Fibroblast of the aortic adventitia (primary cell): Measurements from ENCODE around the gene TEP1. TPM values are rescaled to one million over a fixed set of nuclear protein-coding genes. Genes with fewer than 3 reads are reported as not detected.

Source experiments
- DNase-seq: peaks from one replicate; pipeline ENCODE4 v3.0.0-alpha.2; 2010; ENCODE audit warnings: low read depth
- H3K4me3 ChIP-seq: 2 replicates; pipeline ENCODE4 v1.5.1; 2011; ENCODE audit warnings: low read depth, mild to moderate bottlenecking, control low read depth, low read length, moderate library complexity
- CTCF ChIP-seq: IDR thresholded peaks from 2 replicates; pipeline ENCODE4 v1.5.1; 2011; ENCODE audit warnings: mild to moderate bottlenecking, low read length, control low read depth, inconsistent platforms; ENCODE audit not compliant: insufficient read depth
- total RNA-seq: library from RNA; depleted of rRNA; stranded (reverse); fragments of >200 nt; gene quantifications from 2 replicates; pipeline ENCODE4 v1.2.3, GENCODE V29; 2012; ENCODE audit warnings: low replicate concordance

Gene TEP1
- total RNA-seq, 1 donor, result 17.8 TPM

- no peak for DNase-seq
- H3K4me3 ChIP-seq, result no peak overlapping the region
- TF ChIP-seq CTCF, result no peak
These were observed 30.8 kb downstream of the TEP1 start for GRCh38 chr14:20382526-20382925.

- no peak for DNase-seq
- no peak overlapping the region for H3K4me3 ChIP-seq
- TF ChIP-seq CTCF, result no peak
These were observed 32.0 kb downstream of the TEP1 start for GRCh38 chr14:20381341-20381740.

DNA sequence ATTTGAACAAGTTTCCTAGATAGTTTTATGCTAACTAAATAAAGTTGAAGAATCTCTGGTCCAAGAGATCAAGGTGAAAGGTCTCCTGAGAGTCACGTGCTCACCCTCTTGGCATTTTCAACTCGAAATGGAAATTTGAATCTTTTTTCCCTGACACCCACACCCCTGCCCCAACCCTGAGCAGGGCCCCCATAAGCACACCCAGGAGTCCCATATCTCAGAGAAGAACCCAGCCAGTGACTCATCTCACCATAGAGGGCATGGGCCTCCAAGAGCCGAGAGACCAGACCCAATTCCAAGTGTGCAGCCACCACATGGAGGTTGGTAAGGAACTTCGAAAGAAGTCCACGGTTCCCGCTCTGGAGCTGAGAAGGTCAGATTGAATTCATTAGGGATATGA lies 32.6 kb downstream of the TEP1 start:
- TF ChIP-seq CTCF, result no peak
- no peak for DNase-seq
- no peak overlapping the region for H3K4me3 ChIP-seq

DNA sequence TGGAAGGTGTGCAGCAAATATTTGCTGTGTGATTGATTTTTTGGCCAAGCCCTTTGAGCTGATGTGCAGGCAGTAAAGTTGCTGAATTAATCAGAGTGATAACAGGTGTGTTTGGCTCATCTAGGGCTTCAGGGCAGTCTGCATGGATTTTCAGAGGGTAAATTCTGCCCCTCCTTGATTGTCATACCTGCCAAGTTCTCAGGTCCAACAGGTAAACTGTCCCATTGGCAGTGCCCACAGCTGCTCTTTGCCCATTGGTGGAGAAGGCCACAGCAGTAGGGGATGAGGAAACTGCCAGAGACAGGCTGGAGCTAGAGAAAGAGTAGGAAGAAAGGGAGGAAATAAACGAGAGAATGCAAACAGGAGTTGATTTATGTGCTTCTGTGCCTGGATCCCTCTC lies 33.6 kb downstream of the TEP1 start:
- H3K4me3 ChIP-seq, result no peak overlapping the region
- DNase-seq, result no peak
- no peak for TF ChIP-seq CTCF

GRCh38 chr14:20377171-20377570 lies 36.1 kb downstream of the TEP1 start:
- no peak for DNase-seq
- TF ChIP-seq CTCF, result no peak
- H3K4me3 ChIP-seq, result no peak overlapping the region

DNA sequence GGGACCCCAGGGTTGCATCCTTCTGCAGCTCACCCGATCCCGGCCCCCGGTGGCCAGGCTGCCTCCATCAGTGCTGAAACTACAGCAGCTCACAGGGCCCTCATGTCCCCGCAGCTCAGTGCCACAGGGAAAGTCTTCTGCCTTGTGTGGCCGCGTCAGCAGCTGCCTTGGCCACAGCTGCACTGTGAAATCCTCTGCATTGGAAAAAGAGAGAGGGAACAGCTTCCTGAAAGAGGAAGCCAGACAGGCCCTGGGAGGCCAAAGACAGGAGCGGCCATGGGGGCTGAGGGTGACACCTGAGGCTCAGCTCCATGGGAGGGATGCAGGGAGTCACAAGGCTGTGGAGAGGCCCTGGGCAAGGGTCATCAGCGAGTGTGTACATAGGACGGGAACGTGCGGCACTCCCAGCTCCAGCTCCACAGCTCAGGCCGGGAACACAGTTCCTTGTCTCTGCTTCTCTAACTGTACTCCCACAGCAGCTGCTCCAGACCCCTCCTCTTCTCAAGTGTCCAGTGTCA lies 37.2 kb downstream of the TEP1 start:
- no peak for DNase-seq
- TF ChIP-seq CTCF, result no peak
- H3K4me3 ChIP-seq, result no peak overlapping the region

- no peak for DNase-seq
- TF ChIP-seq CTCF, result no peak
- H3K4me3 ChIP-seq, result no peak overlapping the region
These were observed 37.8 kb downstream of the TEP1 start for GRCh38 chr14:20375471-20375870.
